HCT116 (cell line): ENCODE data around the gene P2RY14. TPM values are rescaled to one million over a fixed set of nuclear protein-coding genes. Genes with fewer than 3 reads are reported as not detected.

Source experiments
- ATAC-seq: fragments of 200-7000 bp; cut with Tn5 transposase; 2 replicates; pipeline ENCODE4 v1.9.1; 2020; ENCODE audit warnings: mild to moderate bottlenecking, moderate library complexity
- BruUV-seq: library from RNA; stranded (reverse); fragments of 400-500 nt; replicated peaks from 2 replicates; lab custom pipeline; 2021; lab: Mats Ljungman, UMichigan
- CTCF ChIA-PET: fragments of 300-600 bp; sonication (Branson Sonifier 250); formaldehyde crosslinking; loops from one replicate; lab custom pipeline; 2021; ENCODE audit warnings: antibody characterized with exemption; lab: Charles Lee
- POLR2A ChIA-PET: fragments of 300-600, 350-600 bp; sonication (Branson Sonifier 250); formaldehyde crosslinking; loops from one replicate; lab custom pipeline; 2021; ENCODE audit warnings: antibody characterized with exemption; lab: Charles Lee
- RAD21 ChIA-PET, 2 experiments: fragments of 300-600 bp; sonication (Branson Sonifier 250); formaldehyde crosslinking; loops; one replicate each; lab custom pipeline; 2023; ENCODE audit warnings: low total read pairs in 2 of 2; ENCODE audit not compliant: uncharacterized antibody in 2 of 2, unreplicated experiment in 2 of 2, low non-redundant PET in 1 of 2; lab: Charles Lee
- DNase-seq: peaks from one replicate; pipeline ENCODE4 v3.0.0-alpha.2; 2010; ENCODE audit warnings: low read depth, low spot score
- H2AFZ ChIP-seq: fragments of 200-600 bp; shearing (Covaris generic), sonication (generic); 2 replicates; pipeline ENCODE4 v1.6.1; 2017; ENCODE audit warnings: low read depth, mixed run types, mixed read lengths, antibody characterized with exemption, low read length; ENCODE audit not compliant: poor library complexity, severe bottlenecking
- H3K27ac ChIP-seq: 2 replicates; pipeline ENCODE4 v1.5.1; 2012; ENCODE audit warnings: low read depth, low read length
- H3K27me3 ChIP-seq: fragments of 200-600 bp; sonication (generic); 2 replicates; pipeline ENCODE4 v1.6.1; 2016; ENCODE audit warnings: mixed run types, low read length, mixed read lengths; ENCODE audit not compliant: insufficient read depth
- H3K36me3 ChIP-seq, 2 experiments: fragments of 200-500 bp in 1 of 2; fragments of 200-600 bp in 1 of 2; sonication (Bioruptor generic) in 1 of 2; sonication (generic) in 1 of 2; 2 replicates each; pipeline versions ENCODE4 v1.5.1 to v1.6.1; 2014 to 2016; ENCODE audit warnings: low read length in 2 of 2, inconsistent platforms in 1 of 2, mixed read lengths in 1 of 2, mixed run types in 1 of 2; ENCODE audit not compliant: insufficient read depth in 2 of 2, control insufficient read depth in 1 of 2
- H3K4me1 ChIP-seq, 2 experiments: fragments of 200-600 bp in 1 of 2; sonication (generic) in 1 of 2; 2 replicates each; pipeline versions ENCODE4 v1.5.1 to v1.6.1; 2012 to 2017; ENCODE audit warnings: low read length in 2 of 2, inconsistent platforms in 1 of 2, mild to moderate bottlenecking in 1 of 2, mixed read lengths in 1 of 2, mixed run types in 1 of 2, moderate library complexity in 1 of 2; ENCODE audit not compliant: insufficient read depth in 2 of 2, control insufficient read depth in 1 of 2
- H3K4me2 ChIP-seq: fragments of 200-600 bp; sonication (generic); 2 replicates; pipeline ENCODE4 v1.6.1; 2017; ENCODE audit warnings: mixed run types, low read length, mixed read lengths
- H3K4me3 ChIP-seq, 2 experiments: fragments of 200-600 bp in 1 of 2; sonication (generic) in 1 of 2; replicated peaks in 1 of 2; 2 replicates each; pipeline ENCODE4 v1.5.1; 2011 to 2016; ENCODE audit warnings: low read length in 2 of 2, control low read depth in 1 of 2, low read depth in 1 of 2, mild to moderate bottlenecking in 1 of 2, mixed read lengths in 1 of 2, mixed run types in 1 of 2
- H3K79me2 ChIP-seq: fragments of 200-600 bp; sonication (generic); 2 replicates; pipeline ENCODE4 v1.6.1; 2017; ENCODE audit warnings: mild to moderate bottlenecking, mixed run types, low read length, moderate library complexity, mixed read lengths; ENCODE audit not compliant: insufficient read depth
- H3K9ac ChIP-seq: fragments of 200-600 bp; sonication (generic); 2 replicates; pipeline ENCODE4 v1.6.1; 2016; ENCODE audit warnings: low read length, mixed read lengths
- H3K9me2 ChIP-seq: fragments of 200-600 bp; sonication (generic), shearing (Covaris generic); 2 replicates; pipeline ENCODE4 v1.6.1; 2017; ENCODE audit warnings: mixed run types, mild to moderate bottlenecking, moderate library complexity; ENCODE audit not compliant: insufficient read depth
- H3K9me3 ChIP-seq, 2 experiments: fragments of 200-500 bp in 1 of 2; fragments of 200-600 bp in 1 of 2; sonication (Bioruptor generic) in 1 of 2; sonication (generic) in 1 of 2; 2 replicates each; pipeline ENCODE4 v1.6.1; 2014 to 2017; ENCODE audit warnings: low read length in 2 of 2, mixed read lengths in 2 of 2, inconsistent platforms in 1 of 2, low read depth in 1 of 2, mild to moderate bottlenecking in 1 of 2, mixed run types in 1 of 2, moderate library complexity in 1 of 2; ENCODE audit not compliant: control insufficient read depth in 1 of 2, insufficient read depth in 1 of 2
- H4K20me1 ChIP-seq: fragments of 200-600 bp; sonication (generic), shearing (Covaris generic); 2 replicates; pipeline ENCODE4 v1.6.1; 2017; ENCODE audit warnings: mixed run types, mild to moderate bottlenecking, moderate library complexity; ENCODE audit not compliant: insufficient read depth
- CBX3 ChIP-seq: IDR thresholded peaks from 2 replicates; pipeline ENCODE4 v1.6.1; 2012; ENCODE audit warnings: low read depth
- CTCF ChIP-seq, 3 experiments: fragments of 200-600 bp in 1 of 3; sonication (generic) in 1 of 3; IDR thresholded peaks in 2 of 3; conservative IDR thresholded peaks in 1 of 3; 2 replicates each; pipeline ENCODE4 v1.5.1; 2012 to 2017; ENCODE audit warnings: low read depth in 2 of 3, low read length in 2 of 3, antibody characterized with exemption in 1 of 3, borderline replicate concordance in 1 of 3, control low read depth in 1 of 3, mild to moderate bottlenecking in 1 of 3, mixed read lengths in 1 of 3, mixed run types in 1 of 3, moderate library complexity in 1 of 3; ENCODE audit not compliant: insufficient read depth in 1 of 3
- ELF1 ChIP-seq: IDR thresholded peaks from 2 replicates; pipeline ENCODE4 v1.6.1; 2012; ENCODE audit warnings: low read depth, borderline replicate concordance
- EZH2 ChIP-seq: fragments of 200-600 bp; sonication (generic); IDR thresholded peaks from 2 replicates; pipeline ENCODE4 v1.6.1; 2017; ENCODE audit warnings: antibody characterized with exemption, mixed run types
- EZH2phosphoT487 ChIP-seq: fragments of 200-600 bp; IDR thresholded peaks from 2 replicates; pipeline ENCODE4 v1.6.1; 2018; ENCODE audit warnings: antibody characterized with exemption, borderline replicate concordance
- FOSL1 ChIP-seq: IDR thresholded peaks from 2 replicates; pipeline ENCODE4 v1.6.1; 2012; ENCODE audit warnings: low read depth
- JUND ChIP-seq: IDR thresholded peaks from 2 replicates; pipeline ENCODE4 v1.6.1; 2012
- MAX ChIP-seq: IDR thresholded peaks from 2 replicates; pipeline ENCODE4 v1.6.1; 2012
- POLR2A ChIP-seq: IDR thresholded peaks from 2 replicates; pipeline ENCODE4 v1.7.0; 2011; ENCODE audit warnings: borderline replicate concordance; ENCODE audit not compliant: insufficient read depth, insufficient read length; ENCODE audit errors: extremely low read depth
- POLR2AphosphoS5 ChIP-seq: IDR thresholded peaks from 2 replicates; pipeline ENCODE4 v1.6.1; 2011; ENCODE audit warnings: mild to moderate bottlenecking, low read depth, low read length, moderate library complexity
- RAD21 ChIP-seq: IDR thresholded peaks from 2 replicates; pipeline ENCODE4 v1.6.1; 2012; ENCODE audit warnings: low read depth, mild to moderate bottlenecking
- YY1 ChIP-seq: IDR thresholded peaks from 2 replicates; pipeline ENCODE4 v1.6.1; 2011; ENCODE audit warnings: low read length, low read depth, moderate library complexity, mild to moderate bottlenecking; ENCODE audit not compliant: insufficient replicate concordance; ENCODE audit errors: extremely low read depth
- intact Hi-C: fragments of 100-400 bp; cut with micrococcal nuclease; formaldehyde crosslinking; loops from 2 replicates; pipeline ENCODE4 v1.10.0; 2022
- total RNA-seq: library from RNA; stranded (reverse); gene quantifications from one replicate; pipeline ENCODE4 v1.2.1, GENCODE V29; 2021; ENCODE audit not compliant: unreplicated experiment

P2RY14 gene
- total RNA-seq, 1 experiment from 2014 or later = not detected

GRCh38 chr3:151206201-151206600 lies 72.1 kb downstream of the P2RY14 start:
- Histone ChIP-seq H4K20me1 (no peaks in the 10 kb centered on the region), H3K4me3 (no peak overlapping the region), H3K27me3 (no peaks in the 10 kb centered on the region), H2AFZ (no peak overlapping the region), H3K4me2 (no peak overlapping the region), H3K4me1 (no peaks in the 10 kb centered on the region), H3K9me2 (no peaks in the 10 kb centered on the region), H3K79me2 (no peaks in the 10 kb centered on the region), H3K9me3 (no peaks in the 10 kb centered on the region), H3K9ac (no peak overlapping the region), H3K36me3 (no peaks in the 10 kb centered on the region), H3K27ac (no peak overlapping the region)
- RAD21 ChIA-PET = no interaction called here
- ATAC-seq (no peak), DNase-seq (no peak)
- intact Hi-C loops = no loop called here
- no peak for TF ChIP-seq CBX3
- no peak for TF ChIP-seq POLR2AphosphoS5
- TF ChIP-seq POLR2A = no peak
- TF ChIP-seq MAX = no peak
- no peak for TF ChIP-seq YY1
- no peak for TF ChIP-seq FOSL1
- TF ChIP-seq EZH2 = no peak
- TF ChIP-seq RAD21 = no peak
- TF ChIP-seq JUND = no peak
- TF ChIP-seq CTCF (IDR thresholded peaks at IDR 0.05 in 2 of 3, conservative IDR thresholded peaks at IDR 0.05 in 1 of 3; ENCODE audit: borderline replicate concordance in 1 of 3, insufficient read depth in 1 of 3, low read depth in 2 of 3, low read length in 2 of 3) = no peak
- no peak for TF ChIP-seq EZH2phosphoT487
- no peak for TF ChIP-seq ELF1
- BruUV-seq = no TSS peak
- CTCF ChIA-PET = no interaction called here
- POLR2A ChIA-PET = no interaction called here
